HG03575 (cell line): ENCODE results near the gene LARP4B.

Experiments used
- ATAC-seq: cut with Tn5 transposase; IDR thresholded peaks from one replicate; pipeline ENCODE4 v1.9.1; 2021; ENCODE audit not compliant: unreplicated experiment, insufficient number of reproducible peaks, low FRiP score; ENCODE audit errors: extremely low read depth

Gene LARP4B

DNA sequence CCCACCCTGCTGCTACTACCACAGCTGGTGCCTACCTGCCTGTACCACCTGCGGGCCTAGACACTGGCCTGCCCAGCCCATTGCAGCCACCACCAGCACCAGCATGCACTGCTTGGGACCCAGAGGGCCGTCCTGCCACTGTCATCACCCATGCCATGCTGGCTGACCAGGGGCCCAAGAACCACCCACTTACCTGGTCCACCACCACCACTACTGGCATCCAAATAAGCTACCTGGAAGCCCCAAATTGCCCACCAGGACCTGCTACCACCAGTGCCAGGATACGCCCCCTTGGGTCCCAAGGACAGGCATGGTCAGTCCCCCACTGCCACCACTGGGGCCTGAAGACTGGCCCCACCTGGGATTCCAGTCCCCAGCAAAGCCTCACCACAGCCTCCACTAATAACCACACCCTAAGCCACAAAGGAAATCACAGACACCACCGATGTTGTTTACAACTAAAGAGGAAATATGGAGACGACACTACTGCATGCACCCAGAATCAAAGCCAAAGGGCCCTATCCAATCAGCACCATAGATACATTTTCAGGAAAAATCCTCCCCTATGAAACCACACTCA, 171.5 kb downstream of the LARP4B start:
- ATAC-seq, result no peak
